Measurements from ENCODE around the gene FIGN. TPM values are rescaled to one million over a fixed set of nuclear protein-coding genes. Genes with fewer than 3 reads are reported as not detected.

The FIGN gene
- total and polyA plus RNA-seq, 9 of the 15 experiments (the other 6 are each of a cell fraction or from before 2014, with no cell fraction given): 0.02 TPM; not detected in 8

DNA sequence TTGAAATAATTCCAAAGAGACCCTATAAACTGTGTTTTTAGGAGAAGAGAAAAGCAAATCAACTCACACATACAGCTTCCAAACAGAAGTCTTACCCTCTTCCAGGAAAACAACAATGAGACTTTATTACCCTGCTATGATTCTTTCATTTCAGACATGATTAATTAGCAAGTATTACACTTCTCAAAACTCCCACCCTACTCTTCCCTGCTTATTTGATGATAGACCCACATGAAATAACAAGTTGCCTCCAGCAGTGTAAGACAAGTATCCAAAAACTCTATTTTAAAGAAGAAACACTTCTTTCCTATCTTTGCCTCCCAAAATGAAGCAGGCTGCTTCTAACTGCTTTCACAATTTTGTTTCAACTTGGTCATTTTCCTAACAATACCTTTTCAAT is 4.1 kb downstream of the FIGN start:
- Histone ChIP-seq H3K79me2 (ENCODE audit: control insufficient read depth, insufficient read depth, low read length) (no peaks in the 10 kb centered on the region), H4K20me1 (replicated peaks; ENCODE audit: control insufficient read depth, insufficient read depth, low read length) (no peaks in the 10 kb centered on the region), H3K9ac (ENCODE audit: insufficient read depth in 1 of 2, low read depth in 2 of 2, low read length in 2 of 2) (no peak overlapping the region), H2AFZ (ENCODE audit: low read depth, low read length) (no peak overlapping the region), H3K9me1 (ENCODE audit: control insufficient read depth, insufficient read depth, low read length) (no peaks in the 10 kb centered on the region), H3K27me3 (ENCODE audit: control insufficient read depth in 2 of 2, insufficient read depth in 2 of 2, low read length in 2 of 2) (no peaks in the 10 kb centered on the region), H3K36me3 (ENCODE audit: control insufficient read depth, insufficient read depth, low read length) (no peaks in the 10 kb centered on the region), H3K4me1 (replicated peaks in 1 of 2; ENCODE audit: control insufficient read depth in 2 of 2, insufficient read depth in 2 of 2, low read length in 2 of 2) (no peaks in the 10 kb centered on the region), H3K4me3 (no peak overlapping the region), H3K27ac (ENCODE audit: extremely low read depth, low read depth, low read length) (no peak overlapping the region), H3K4me2 (ENCODE audit: insufficient read depth, low read length) (no peak overlapping the region), H3K9me3 (replicated peaks; ENCODE audit: control insufficient read depth, insufficient read depth, low read depth, low read length) (no peaks in the 10 kb centered on the region)
- POLR2A ChIA-PET: no interaction called here
- intact Hi-C loops (cut with micrococcal nuclease) (no loop called here), in situ Hi-C loops (cut with MboI) (no loop called here)
- DNase-seq (ENCODE audit: extremely low read depth in 1 of 4, low spot score in 3 of 4): no peak
- no TSS peak for BruUV-seq (replicated peaks)
- TF ChIP-seq CAMTA2 (CRISPR knock-in tag; conservative IDR thresholded peaks at IDR 0.05) (no peak), ZNF224 (CRISPR knock-in tag; IDR thresholded peaks at IDR 0.05) (no peak), STAT5A (IDR thresholded peaks at IDR 0.05; ENCODE audit: borderline replicate concordance, low read length) (no peak), EHMT2 (IDR thresholded peaks at IDR 0.05) (no peak), ZNF124 (CRISPR knock-in tag; IDR thresholded peaks at IDR 0.05) (no peak), NCOA4 (IDR thresholded peaks at IDR 0.05; ENCODE audit: partially characterized antibody) (no peak), NKRF (IDR thresholded peaks at IDR 0.05; ENCODE audit: borderline replicate concordance) (no peak), ATF1 (CRISPR knock-in tag; IDR thresholded peaks at IDR 0.05) (no peak), ATF1 (tag; IDR thresholded peaks at IDR 0.05) (no peak)
- TF ChIP-seq, protein P1, sequence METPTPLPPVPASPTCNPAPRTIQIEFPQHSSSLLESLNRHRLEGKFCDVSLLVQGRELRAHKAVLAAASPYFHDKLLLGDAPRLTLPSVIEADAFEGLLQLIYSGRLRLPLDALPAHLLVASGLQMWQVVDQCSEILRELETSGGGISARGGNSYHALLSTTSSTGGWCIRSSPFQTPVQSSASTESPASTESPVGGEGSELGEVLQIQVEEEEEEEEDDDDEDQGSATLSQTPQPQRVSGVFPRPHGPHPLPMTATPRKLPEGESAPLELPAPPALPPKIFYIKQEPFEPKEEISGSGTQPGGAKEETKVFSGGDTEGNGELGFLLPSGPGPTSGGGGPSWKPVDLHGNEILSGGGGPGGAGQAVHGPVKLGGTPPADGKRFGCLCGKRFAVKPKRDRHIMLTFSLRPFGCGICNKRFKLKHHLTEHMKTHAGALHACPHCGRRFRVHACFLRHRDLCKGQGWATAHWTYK (CRISPR knock-in tag; IDR thresholded peaks at IDR 0.05): no peak
- TF ChIP-seq, protein P2, sequence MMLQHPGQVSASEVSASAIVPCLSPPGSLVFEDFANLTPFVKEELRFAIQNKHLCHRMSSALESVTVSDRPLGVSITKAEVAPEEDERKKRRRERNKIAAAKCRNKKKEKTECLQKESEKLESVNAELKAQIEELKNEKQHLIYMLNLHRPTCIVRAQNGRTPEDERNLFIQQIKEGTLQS (IDR thresholded peaks at IDR 0.05): no peak
- TF ChIP-seq, protein P2 (CRISPR knock-in tag; conservative IDR thresholded peaks at IDR 0.05): no peak
- no peak for FAIRE-seq
- CTCF ChIA-PET (ENCODE audit: low intra/inter-chr PET ratio): no interaction called here
- no peak for ATAC-seq

Measured in K562 (cell line).